MM.1S (cell line): Measurements from ENCODE around the gene LRRC4C.

Experiments used
- DNase-seq: peaks from one replicate; pipeline ENCODE4 v3.0.0-alpha.2; 2015
- H2AFZ ChIP-seq: fragments of 300-600 bp; sonication (generic); 2 replicates; pipeline ENCODE4 v1.6.0; 2016; ENCODE audit warnings: antibody characterized with exemption, low read length
- H3F3A ChIP-seq: fragments of 300-600 bp; sonication (generic); 2 replicates; pipeline ENCODE4 v1.6.1; 2016; ENCODE audit warnings: mild to moderate bottlenecking, antibody characterized with exemption, low read length, moderate library complexity, mixed read lengths; ENCODE audit not compliant: insufficient read depth
- H3K27ac ChIP-seq: fragments of 300-600 bp; sonication (generic); 2 replicates; pipeline ENCODE4 v1.5.1; 2016; ENCODE audit warnings: mild to moderate bottlenecking, low read length
- H3K27me3 ChIP-seq: fragments of 300-600 bp; sonication (generic); replicated peaks from 2 replicates; pipeline ENCODE4 v1.6.0; 2016; ENCODE audit warnings: low read length; ENCODE audit not compliant: insufficient read depth
- H3K36me3 ChIP-seq: fragments of 300-600 bp; sonication (generic); replicated peaks from 2 replicates; pipeline ENCODE4 v1.6.1; 2016; ENCODE audit warnings: mild to moderate bottlenecking, low read length, mixed read lengths; ENCODE audit not compliant: insufficient read depth
- H3K4me1 ChIP-seq: fragments of 300-600 bp; sonication (generic); 2 replicates; pipeline ENCODE4 v1.6.1; 2016; ENCODE audit warnings: low read length, mixed read lengths
- H3K4me2 ChIP-seq: fragments of 300-600 bp; sonication (generic); 2 replicates; pipeline ENCODE4 v1.6.0; 2016; ENCODE audit warnings: low read depth, low read length
- H3K4me3 ChIP-seq: fragments of 300-600 bp; sonication (generic); 2 replicates; pipeline ENCODE4 v1.5.1; 2016; ENCODE audit warnings: low read length, mixed read lengths
- H3K79me2 ChIP-seq: fragments of 300-600 bp; sonication (generic); 2 replicates; pipeline ENCODE4 v1.6.1; 2016; ENCODE audit warnings: mixed run types, low read length, mixed read lengths
- H3K9ac ChIP-seq: fragments of 300-600 bp; sonication (generic); 2 replicates; pipeline ENCODE4 v1.6.1; 2016; ENCODE audit warnings: low read length, mixed read lengths
- H3K9me2 ChIP-seq: fragments of 300-600 bp; sonication (generic); replicated peaks from 2 replicates; pipeline ENCODE4 v1.6.1; 2016; ENCODE audit warnings: mild to moderate bottlenecking, low read length, mixed read lengths; ENCODE audit not compliant: insufficient read depth
- H3K9me3 ChIP-seq: fragments of 300-600 bp; sonication (generic); replicated peaks from 2 replicates; pipeline ENCODE4 v1.6.1; 2016; ENCODE audit warnings: mild to moderate bottlenecking, low read length, mixed read lengths; ENCODE audit not compliant: insufficient read depth
- H4K20me1 ChIP-seq: fragments of 300-600 bp; sonication (generic); 2 replicates; pipeline ENCODE4 v1.6.1; 2016; ENCODE audit warnings: mild to moderate bottlenecking, low read length, moderate library complexity, mixed read lengths; ENCODE audit not compliant: insufficient read depth
- EZH2 ChIP-seq: fragments of 300-600 bp; sonication (generic); optimal IDR thresholded peaks from 2 replicates; pipeline ENCODE3; 2017; ENCODE audit warnings: low read depth, mild to moderate bottlenecking, antibody characterized with exemption, low read length, mixed read lengths
- EZH2phosphoT487 ChIP-seq: fragments of 300-600 bp; sonication (generic); IDR thresholded peaks from 2 replicates; pipeline ENCODE4 v1.6.1; 2018; ENCODE audit warnings: antibody characterized with exemption, low read length
- TF ChIP-seq, protein P1 (sequence below): fragments of 300-600 bp; sonication (generic); IDR thresholded peaks from 2 replicates; pipeline ENCODE4 v1.5.1; 2016; ENCODE audit warnings: antibody characterized with exemption, low read length, mixed read lengths

Gene LRRC4C

GRCh38 chr11:40294349-40294735 lies 1165.1 kb downstream of the LRRC4C start:
- no peaks in the 10 kb centered on the region for H3K9me2 ChIP-seq
- H3K4me2 ChIP-seq: no peak overlapping the region

GRCh38 chr11:40293655-40294348 lies 1165.7 kb downstream of the LRRC4C start:
- no peaks in the 10 kb centered on the region for H3F3A ChIP-seq
- H2AFZ ChIP-seq: no peak overlapping the region
- no peaks in the 10 kb centered on the region for H4K20me1 ChIP-seq
- no peaks in the 10 kb centered on the region for H3K4me1 ChIP-seq
- no peak overlapping the region for H3K4me2 ChIP-seq
- no peaks in the 10 kb centered on the region for H3K9me3 ChIP-seq
- no peaks in the 10 kb centered on the region for H3K27me3 ChIP-seq
- H3K36me3 ChIP-seq: no peaks in the 10 kb centered on the region
- TF ChIP-seq EZH2: no peak
- TF ChIP-seq, protein P1, sequence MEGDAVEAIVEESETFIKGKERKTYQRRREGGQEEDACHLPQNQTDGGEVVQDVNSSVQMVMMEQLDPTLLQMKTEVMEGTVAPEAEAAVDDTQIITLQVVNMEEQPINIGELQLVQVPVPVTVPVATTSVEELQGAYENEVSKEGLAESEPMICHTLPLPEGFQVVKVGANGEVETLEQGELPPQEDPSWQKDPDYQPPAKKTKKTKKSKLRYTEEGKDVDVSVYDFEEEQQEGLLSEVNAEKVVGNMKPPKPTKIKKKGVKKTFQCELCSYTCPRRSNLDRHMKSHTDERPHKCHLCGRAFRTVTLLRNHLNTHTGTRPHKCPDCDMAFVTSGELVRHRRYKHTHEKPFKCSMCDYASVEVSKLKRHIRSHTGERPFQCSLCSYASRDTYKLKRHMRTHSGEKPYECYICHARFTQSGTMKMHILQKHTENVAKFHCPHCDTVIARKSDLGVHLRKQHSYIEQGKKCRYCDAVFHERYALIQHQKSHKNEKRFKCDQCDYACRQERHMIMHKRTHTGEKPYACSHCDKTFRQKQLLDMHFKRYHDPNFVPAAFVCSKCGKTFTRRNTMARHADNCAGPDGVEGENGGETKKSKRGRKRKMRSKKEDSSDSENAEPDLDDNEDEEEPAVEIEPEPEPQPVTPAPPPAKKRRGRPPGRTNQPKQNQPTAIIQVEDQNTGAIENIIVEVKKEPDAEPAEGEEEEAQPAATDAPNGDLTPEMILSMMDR: peak; percentile 88
- H3K9ac ChIP-seq: no peak overlapping the region
- no peaks in the 10 kb centered on the region for H3K79me2 ChIP-seq
- no peaks in the 10 kb centered on the region for H3K9me2 ChIP-seq
- H3K27ac ChIP-seq: no peak overlapping the region
- DNase-seq: peak; percentile 20
- no peak overlapping the region for H3K4me3 ChIP-seq

More at GRCh38 chr11:40294349-40294735, 1165.1 kb downstream of the LRRC4C start:
- TF ChIP-seq EZH2 (no peak), EZH2phosphoT487 (no peak)
- TF ChIP-seq, protein P1: no peak
- no peak overlapping the region for H3K27ac ChIP-seq
- H2AFZ ChIP-seq: no peak overlapping the region
- H4K20me1 ChIP-seq: no peaks in the 10 kb centered on the region
- H3K27me3 ChIP-seq: no peaks in the 10 kb centered on the region
- no peaks in the 10 kb centered on the region for H3K79me2 ChIP-seq
- H3K4me1 ChIP-seq: no peaks in the 10 kb centered on the region
- H3K9me3 ChIP-seq: no peaks in the 10 kb centered on the region
- no peaks in the 10 kb centered on the region for H3K36me3 ChIP-seq
- no peaks in the 10 kb centered on the region for H3F3A ChIP-seq
- H3K9ac ChIP-seq: no peak overlapping the region
- DNase-seq: no peak
- H3K4me3 ChIP-seq: no peak overlapping the region

GRCh38 chr11:40292721-40293508 lies 1166.5 kb downstream of the LRRC4C start:
- Histone ChIP-seq H4K20me1 (no peaks in the 10 kb centered on the region), H3K9me3 (no peaks in the 10 kb centered on the region), H3K4me3 (no peak overlapping the region), H3K9ac (no peak overlapping the region), H2AFZ (no peak overlapping the region), H3K4me1 (no peaks in the 10 kb centered on the region), H3K36me3 (no peaks in the 10 kb centered on the region), H3K79me2 (no peaks in the 10 kb centered on the region), H3K27me3 (no peaks in the 10 kb centered on the region), H3F3A (no peaks in the 10 kb centered on the region), H3K27ac (no peak overlapping the region), H3K4me2 (no peak overlapping the region), H3K9me2 (no peaks in the 10 kb centered on the region)
- no peak for DNase-seq
- TF ChIP-seq, protein P1: no peak
